SK-N-SH treated with all-trans-retinoic acid at 6 μM for 48 hours (cell line): ENCODE data around the gene CDC5L.

Source experiments
- ARNTL ChIP-seq: fragments of 450-650 bp; formaldehyde crosslinking; IDR thresholded peaks from 2 replicates; pipeline ENCODE4 v1.5.0; 2020; ENCODE audit warnings: low read depth, mild to moderate bottlenecking, moderate library complexity, borderline replicate concordance
- CSDC2 ChIP-seq: fragments of 250-450 bp; sonication (Bioruptor Pico); IDR thresholded peaks from 2 replicates; pipeline ENCODE4 v1.5.0; 2020; ENCODE audit warnings: mild to moderate bottlenecking, moderate library complexity
- OSR1 ChIP-seq: fragments of 250-450 bp; sonication (Bioruptor Pico); IDR thresholded peaks from 2 replicates; pipeline ENCODE4 v1.8.0; 2022; ENCODE audit warnings: moderate library complexity, mild to moderate bottlenecking, inconsistent platforms
- PATZ1 ChIP-seq: fragments of 250-450 bp; sonication (Bioruptor Pico); IDR thresholded peaks from 2 replicates; pipeline ENCODE4 v1.8.0; 2020; ENCODE audit warnings: mild to moderate bottlenecking, moderate library complexity, borderline replicate concordance
- PPARA ChIP-seq: fragments of 250-450 bp; sonication (Bioruptor Pico); IDR thresholded peaks from 2 replicates; pipeline ENCODE4 v1.5.0; 2020; ENCODE audit warnings: mild to moderate bottlenecking, borderline replicate concordance
- ZNF8 ChIP-seq: fragments of 450-650 bp; formaldehyde crosslinking; IDR thresholded peaks from 2 replicates; pipeline ENCODE4 v1.5.0; 2020; ENCODE audit warnings: mild to moderate bottlenecking, moderate library complexity

GRCh38 chr6:44386929-44387345 lies 569 bp upstream of the CDC5L start:
- no peak for TF ChIP-seq PATZ1 (CRISPR knock-in tag)
- no peak for TF ChIP-seq ARNTL (CRISPR knock-in tag)
- no peak for TF ChIP-seq PPARA
- TF ChIP-seq ZNF8 (CRISPR knock-in tag): no peak
- TF ChIP-seq CSDC2 (CRISPR knock-in tag): no peak
- no peak for TF ChIP-seq OSR1 (CRISPR knock-in tag)
